Smooth muscle cell (in vitro differentiated cells): ENCODE measurements around the gene AWAT2. TPM values are rescaled to one million over a fixed set of nuclear protein-coding genes. Genes with fewer than 3 reads are reported as not detected.

Experiments
- DNase-seq: peaks from one replicate; lab custom pipeline; 2025; ENCODE audit not compliant: unreplicated experiment; lab: John Stamatoyannopoulos, UW
- H2AFZ ChIP-seq: fragments of 200-600 bp; sonication (generic); 2 replicates; pipeline ENCODE4 v1.6.0; 2016; ENCODE audit warnings: antibody characterized with exemption, low read depth, mild to moderate bottlenecking
- H3F3A ChIP-seq: fragments of 200-600 bp; sonication (generic); 2 replicates; pipeline ENCODE4 v1.6.0; 2017; ENCODE audit warnings: antibody characterized with exemption, low read depth
- H3K27ac ChIP-seq: fragments of 200-600 bp; sonication (generic); 2 replicates; pipeline ENCODE4 v1.5.1; 2016; ENCODE audit warnings: low read depth, mild to moderate bottlenecking
- H3K27me3 ChIP-seq: fragments of 200-600 bp; sonication (generic); 2 replicates; pipeline ENCODE4 v1.6.1; 2016; ENCODE audit warnings: low read depth, mild to moderate bottlenecking
- H3K36me3 ChIP-seq: fragments of 200-600 bp; sonication (generic); 2 replicates; pipeline ENCODE4 v1.5.1; 2016; ENCODE audit warnings: low read depth
- H3K4me1 ChIP-seq: fragments of 200-600 bp; sonication (generic); 2 replicates; pipeline ENCODE4 v1.5.1; 2016; ENCODE audit warnings: low read depth
- H3K4me2 ChIP-seq: fragments of 200-600 bp; sonication (generic); 2 replicates; pipeline ENCODE4 v1.6.0; 2016; ENCODE audit warnings: mild to moderate bottlenecking
- H3K4me3 ChIP-seq: fragments of 200-600 bp; sonication (generic); 2 replicates; pipeline ENCODE4 v1.5.1; 2016; ENCODE audit warnings: mild to moderate bottlenecking
- H3K79me2 ChIP-seq: fragments of 200-600 bp; sonication (generic); 2 replicates; pipeline ENCODE4 v1.6.0; 2016; ENCODE audit warnings: low read depth, mild to moderate bottlenecking
- H3K9ac ChIP-seq: fragments of 200-600 bp; sonication (generic); 2 replicates; pipeline ENCODE4 v1.6.0; 2016; ENCODE audit warnings: low read depth
- H3K9me3 ChIP-seq: fragments of 200-600 bp; sonication (generic); replicated peaks from 2 replicates; pipeline ENCODE4 v1.5.1; 2016; ENCODE audit warnings: low read depth
- H4K20me1 ChIP-seq: fragments of 200-600 bp; sonication (generic); 2 replicates; pipeline ENCODE4 v1.6.0; 2016; ENCODE audit warnings: low read depth
- WGBS: methylation state at CpG from one replicate; pipeline ENCODE4 v1.1.7; 2016; ENCODE audit warnings: low lambda C conversion rate; 5-methylcytosine and 5-hydroxymethylcytosine counted together
- polyA plus RNA-seq: library from polyadenylated mRNA; unstranded; fragments of >200 nt; fragmentation: Nextera tagmentation; extraction: Ambion mirVana; gene quantifications from 2 replicates; pipeline ENCODE4 v1.2.1, GENCODE V29; 2016
- total RNA-seq: library from RNA; depleted of rRNA; stranded (reverse); fragments of >200 nt; gene quantifications from 2 replicates; pipeline ENCODE4 v1.2.3, GENCODE V29; 2014
- TF ChIP-seq, protein P1 (sequence below): fragments of 200-600 bp; sonication (generic); IDR thresholded peaks from 2 replicates; pipeline ENCODE4 v1.5.1; 2017; ENCODE audit warnings: borderline replicate concordance, mild to moderate bottlenecking, antibody characterized with exemption; ENCODE audit not compliant: insufficient read depth, poor library complexity, severe bottlenecking

AWAT2 gene
- total and polyA plus RNA-seq, 2 experiments from 2014 or later: not detected

DNA sequence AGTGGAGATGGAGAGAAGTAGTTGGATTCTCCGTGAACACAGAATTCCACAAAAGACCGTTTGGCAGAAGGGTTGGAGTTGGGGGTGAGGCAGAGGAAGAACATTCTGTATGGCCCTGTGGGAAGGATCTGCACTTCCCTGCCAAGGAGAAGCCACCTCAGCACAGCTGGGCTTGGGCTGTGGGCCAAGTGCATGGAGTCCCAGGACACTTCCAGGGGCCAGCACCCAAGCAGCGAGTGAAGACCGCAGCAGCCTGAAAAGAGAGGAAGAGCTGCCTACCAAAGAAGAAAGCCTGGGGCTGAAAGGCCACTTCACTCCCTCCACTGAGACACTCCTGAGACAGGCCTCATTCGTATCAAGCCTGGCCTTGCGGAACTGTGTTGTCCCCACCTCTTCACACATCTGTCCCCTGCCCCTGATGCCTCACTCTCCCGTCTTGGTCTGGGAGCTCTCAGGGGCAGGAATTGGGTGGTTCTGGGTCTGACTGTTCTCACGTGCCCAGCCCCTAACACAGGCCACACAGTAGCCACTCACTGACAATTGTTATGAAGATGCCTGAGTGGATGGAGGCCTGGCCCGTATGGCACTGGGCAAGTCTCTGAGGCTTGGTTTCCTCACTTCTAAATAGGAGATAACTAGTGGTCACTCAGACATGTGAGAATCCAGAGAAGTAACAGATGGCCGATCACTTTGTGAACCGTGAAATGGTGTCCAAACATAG lies 3.3 kb upstream of the AWAT2 start:
- Histone ChIP-seq H4K20me1 (no peaks in the 10 kb centered on the region), H3F3A (no peaks in the 10 kb centered on the region), H3K4me1 (no peaks in the 10 kb centered on the region), H3K36me3 (no peaks in the 10 kb centered on the region), H3K9me3 (no peaks in the 10 kb centered on the region), H3K4me3 (no peak overlapping the region), H2AFZ (no peak overlapping the region), H3K9ac (no peak overlapping the region), H3K4me2 (no peak overlapping the region), H3K27me3 (no peaks in the 10 kb centered on the region), H3K79me2 (no peaks in the 10 kb centered on the region), H3K27ac (no peak overlapping the region)
- WGBS: 76% methylated on average over 11 of the region's 11 CpGs
- no peak for DNase-seq
- TF ChIP-seq, protein P1, sequence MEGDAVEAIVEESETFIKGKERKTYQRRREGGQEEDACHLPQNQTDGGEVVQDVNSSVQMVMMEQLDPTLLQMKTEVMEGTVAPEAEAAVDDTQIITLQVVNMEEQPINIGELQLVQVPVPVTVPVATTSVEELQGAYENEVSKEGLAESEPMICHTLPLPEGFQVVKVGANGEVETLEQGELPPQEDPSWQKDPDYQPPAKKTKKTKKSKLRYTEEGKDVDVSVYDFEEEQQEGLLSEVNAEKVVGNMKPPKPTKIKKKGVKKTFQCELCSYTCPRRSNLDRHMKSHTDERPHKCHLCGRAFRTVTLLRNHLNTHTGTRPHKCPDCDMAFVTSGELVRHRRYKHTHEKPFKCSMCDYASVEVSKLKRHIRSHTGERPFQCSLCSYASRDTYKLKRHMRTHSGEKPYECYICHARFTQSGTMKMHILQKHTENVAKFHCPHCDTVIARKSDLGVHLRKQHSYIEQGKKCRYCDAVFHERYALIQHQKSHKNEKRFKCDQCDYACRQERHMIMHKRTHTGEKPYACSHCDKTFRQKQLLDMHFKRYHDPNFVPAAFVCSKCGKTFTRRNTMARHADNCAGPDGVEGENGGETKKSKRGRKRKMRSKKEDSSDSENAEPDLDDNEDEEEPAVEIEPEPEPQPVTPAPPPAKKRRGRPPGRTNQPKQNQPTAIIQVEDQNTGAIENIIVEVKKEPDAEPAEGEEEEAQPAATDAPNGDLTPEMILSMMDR: no peak

DNA sequence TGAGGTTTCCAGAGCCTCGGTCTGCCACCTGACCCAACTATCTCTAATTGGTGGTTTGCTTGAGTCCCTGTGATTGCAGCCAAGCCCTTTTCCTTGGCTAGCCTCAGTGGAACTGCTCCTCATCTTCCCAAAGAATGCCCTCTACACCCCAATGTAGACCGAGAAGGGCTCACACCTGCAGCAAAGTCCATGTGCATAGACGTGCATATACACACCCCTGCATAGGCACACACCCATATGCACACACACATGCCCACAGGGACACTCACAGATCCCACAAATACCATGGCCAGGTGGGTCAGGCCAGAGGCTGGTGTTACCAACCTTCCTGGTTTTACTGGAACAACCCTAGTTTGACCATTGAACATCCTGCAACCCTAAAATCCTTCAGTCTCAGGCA lies 332 bp downstream of the AWAT2 start:
- no peaks in the 10 kb centered on the region for H3K9me3 ChIP-seq
- no peak overlapping the region for H3K4me3 ChIP-seq
- no peak overlapping the region for H3K4me2 ChIP-seq
- H3K4me1 ChIP-seq: no peaks in the 10 kb centered on the region
- no peaks in the 10 kb centered on the region for H3K27me3 ChIP-seq
- H3K36me3 ChIP-seq: no peaks in the 10 kb centered on the region
- H3K9ac ChIP-seq: no peak overlapping the region
- no peak overlapping the region for H2AFZ ChIP-seq
- WGBS: 64% methylated on average over 3 of the region's 3 CpGs
- no peaks in the 10 kb centered on the region for H3F3A ChIP-seq
- TF ChIP-seq, protein P1: no peak
- H3K79me2 ChIP-seq: no peaks in the 10 kb centered on the region
- no peak for DNase-seq
- H4K20me1 ChIP-seq: no peaks in the 10 kb centered on the region
- no peak overlapping the region for H3K27ac ChIP-seq

DNA sequence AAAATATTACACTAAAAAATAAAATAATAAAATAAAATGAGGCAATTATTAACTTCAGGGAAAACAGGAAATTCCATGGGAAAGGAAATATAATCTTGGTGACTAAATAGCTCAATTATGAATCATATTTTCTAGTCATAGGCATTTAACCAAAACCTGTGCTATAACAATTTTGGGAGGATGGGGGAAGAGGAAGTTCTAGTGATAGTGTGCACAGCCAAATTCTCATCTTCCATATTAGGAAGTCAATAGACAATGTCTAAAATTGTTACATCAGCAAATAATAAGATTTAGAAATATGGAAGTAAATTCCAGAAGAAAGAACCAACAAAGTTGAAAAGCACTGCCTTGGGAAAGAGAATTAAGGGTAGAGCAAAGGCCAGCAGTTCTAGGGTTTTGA lies 2.8 kb downstream of the AWAT2 start:
- Histone ChIP-seq H3K9ac (no peak overlapping the region), H3K36me3 (no peaks in the 10 kb centered on the region), H3K4me3 (no peak overlapping the region), H3K79me2 (no peaks in the 10 kb centered on the region), H3F3A (no peaks in the 10 kb centered on the region), H3K4me1 (no peaks in the 10 kb centered on the region), H3K27ac (no peak overlapping the region), H3K4me2 (no peak overlapping the region), H3K27me3 (no peaks in the 10 kb centered on the region), H3K9me3 (no peaks in the 10 kb centered on the region), H4K20me1 (no peaks in the 10 kb centered on the region), H2AFZ (no peak overlapping the region)
- TF ChIP-seq, protein P1: no peak
- no peak for DNase-seq
